ENCODE results near the gene RGPD6.
"Not testable (repeated sequence)": the region's sequence is repeated elsewhere in the genome, so short reads cannot be mapped to it uniquely, and the experiment has no call there.

RGPD6 gene

GRCh38 chr2:110576763-110577416 is at the start of gene RGPD6:
TSS of gene RGPD6 (minus strand) at chr2:110577222. CDS start at chr2:110577024, 198 bp downstream.
- not testable (repeated sequence) for DNase-seq

- DNase-seq = not testable (repeated sequence)
Observed at GRCh38 chr2:110619326-110619939, 42.4 kb upstream of the RGPD6 start.

GRCh38 chr2:110613927-110614326 is 36.9 kb upstream of the RGPD6 start:
- DNase-seq = not testable (repeated sequence)

DNA sequence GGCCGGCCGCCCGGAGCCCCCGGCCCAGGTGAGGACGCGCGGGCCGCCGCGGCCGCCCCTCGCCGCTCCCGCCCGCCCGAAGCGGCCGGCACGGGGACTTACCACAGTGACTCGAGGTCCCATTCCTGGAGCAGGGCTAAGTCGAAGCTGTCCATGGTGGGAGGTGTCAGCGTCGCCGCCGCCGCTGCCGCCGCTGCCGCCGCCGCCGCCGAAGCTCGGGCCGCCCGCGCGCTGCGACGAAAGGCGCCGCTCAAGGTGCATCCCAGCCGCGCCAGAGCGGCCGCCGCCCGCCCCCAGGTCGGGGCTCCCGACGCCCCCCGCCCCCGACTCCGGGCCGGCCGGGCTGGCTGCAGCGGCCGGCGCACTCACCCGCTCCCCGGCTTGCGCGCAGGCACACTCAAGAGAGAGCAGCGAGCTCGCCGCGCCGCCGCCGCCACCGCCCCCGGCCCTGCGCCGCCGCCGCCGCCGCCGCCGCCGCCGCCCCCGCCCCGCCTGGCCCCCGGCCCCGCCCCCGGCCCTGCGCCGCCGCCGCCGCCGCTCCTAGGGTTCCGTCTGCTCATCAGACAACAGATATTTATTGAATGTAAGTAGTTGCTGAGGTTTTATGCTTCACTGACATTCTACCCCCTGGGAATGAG is 33.7 kb upstream of the RGPD6 start:
- DNase-seq = not testable (repeated sequence)

DNA sequence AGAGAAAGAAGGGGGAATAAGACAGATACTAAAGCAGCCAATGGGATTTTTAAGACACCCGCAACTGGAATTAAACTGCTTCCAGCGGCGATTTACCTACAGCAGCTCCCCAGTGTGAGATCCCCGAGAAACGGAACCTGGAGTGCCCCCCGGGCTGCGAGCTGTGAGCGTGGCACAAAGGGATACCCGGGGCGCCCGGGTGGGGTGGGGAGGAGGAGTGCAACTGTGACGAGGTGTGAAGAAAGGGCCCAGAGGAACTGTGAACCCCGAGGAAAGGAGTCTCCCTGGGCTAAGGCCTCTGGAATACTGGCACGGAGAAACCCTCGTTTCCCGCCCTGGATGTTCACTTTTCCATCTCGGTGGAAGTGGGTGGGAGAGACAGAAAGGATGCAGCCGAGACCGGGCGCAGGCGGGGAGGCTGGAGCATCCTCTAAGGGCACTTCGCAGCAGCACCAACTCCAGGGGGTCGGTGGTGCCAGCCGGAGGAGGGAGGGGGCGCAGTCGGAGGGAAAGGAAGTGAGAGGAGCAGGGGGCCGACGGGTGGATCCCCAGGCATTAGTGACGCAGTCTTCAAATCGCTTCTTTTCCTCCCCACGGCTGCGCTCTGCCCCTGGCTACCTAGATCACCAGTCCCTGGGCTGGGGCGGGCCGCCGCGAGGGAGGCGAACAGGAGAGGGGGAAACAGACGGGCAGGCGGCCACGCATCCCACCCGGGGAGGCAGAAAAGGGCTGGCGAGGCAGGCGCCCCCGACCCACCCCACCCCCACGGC is 33.0 kb upstream of the RGPD6 start:
- not testable (repeated sequence) for DNase-seq

- DNase-seq = not testable (repeated sequence)
Observed at GRCh38 chr2:110608788-110609502, 31.9 kb upstream of the RGPD6 start.

GRCh38 chr2:110605057-110605456 is 28.0 kb upstream of the RGPD6 start:
- DNase-seq = not testable (repeated sequence)

DNA sequence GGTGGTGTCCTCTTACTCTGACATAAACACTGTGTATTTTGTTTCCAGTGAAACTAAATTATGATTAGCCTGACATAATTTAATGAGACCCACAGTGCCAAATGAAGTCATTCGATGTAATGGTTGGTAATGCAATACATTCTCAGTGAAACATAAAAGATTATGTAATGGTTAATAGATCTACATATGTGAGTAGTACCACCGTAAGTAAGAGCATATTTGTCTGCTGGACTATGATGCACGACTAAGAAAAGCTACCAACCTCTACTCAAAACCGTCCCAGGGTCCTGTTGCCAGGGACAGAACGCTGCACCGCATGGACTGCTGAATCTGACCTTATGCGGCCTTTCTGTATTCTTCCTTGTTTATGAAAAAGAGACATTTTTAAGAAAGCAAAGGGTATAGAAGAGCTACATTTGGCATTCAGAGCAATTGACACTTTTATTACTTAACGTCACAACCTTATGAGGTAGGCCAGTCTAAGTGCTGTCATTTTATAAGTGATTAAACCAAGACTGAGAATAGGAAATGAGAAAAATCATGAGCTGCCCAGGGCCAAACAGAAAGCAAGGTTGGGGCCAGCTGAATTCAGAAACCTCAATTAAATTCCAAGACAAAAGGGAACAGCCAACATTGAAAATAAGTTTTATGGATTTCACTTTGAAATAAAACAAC is 27.0 kb upstream of the RGPD6 start:
- DNase-seq = not testable (repeated sequence)

DNA sequence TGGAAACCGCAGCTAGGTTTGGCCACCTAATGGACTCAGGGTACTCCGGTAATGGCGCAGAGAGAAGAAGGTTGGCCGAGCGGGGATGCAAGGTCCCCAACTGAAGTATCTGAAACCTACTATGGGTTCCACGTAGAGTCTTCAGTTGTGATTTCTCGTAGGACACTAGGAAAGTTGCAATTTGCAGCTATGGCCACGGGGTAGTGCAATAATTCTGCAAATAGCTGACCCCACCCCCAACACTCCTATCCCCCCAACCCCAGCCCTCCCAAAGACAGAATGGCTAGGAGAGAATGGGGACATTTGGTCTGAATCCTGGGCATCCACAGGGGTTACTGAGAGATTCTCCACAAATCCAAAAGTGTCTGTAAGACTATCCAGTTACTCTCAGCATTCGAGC is 25.1 kb upstream of the RGPD6 start:
- DNase-seq = not testable (repeated sequence)

- DNase-seq = not testable (repeated sequence)
Observed at GRCh38 chr2:110591973-110592372, 15.0 kb upstream of the RGPD6 start.

DNA sequence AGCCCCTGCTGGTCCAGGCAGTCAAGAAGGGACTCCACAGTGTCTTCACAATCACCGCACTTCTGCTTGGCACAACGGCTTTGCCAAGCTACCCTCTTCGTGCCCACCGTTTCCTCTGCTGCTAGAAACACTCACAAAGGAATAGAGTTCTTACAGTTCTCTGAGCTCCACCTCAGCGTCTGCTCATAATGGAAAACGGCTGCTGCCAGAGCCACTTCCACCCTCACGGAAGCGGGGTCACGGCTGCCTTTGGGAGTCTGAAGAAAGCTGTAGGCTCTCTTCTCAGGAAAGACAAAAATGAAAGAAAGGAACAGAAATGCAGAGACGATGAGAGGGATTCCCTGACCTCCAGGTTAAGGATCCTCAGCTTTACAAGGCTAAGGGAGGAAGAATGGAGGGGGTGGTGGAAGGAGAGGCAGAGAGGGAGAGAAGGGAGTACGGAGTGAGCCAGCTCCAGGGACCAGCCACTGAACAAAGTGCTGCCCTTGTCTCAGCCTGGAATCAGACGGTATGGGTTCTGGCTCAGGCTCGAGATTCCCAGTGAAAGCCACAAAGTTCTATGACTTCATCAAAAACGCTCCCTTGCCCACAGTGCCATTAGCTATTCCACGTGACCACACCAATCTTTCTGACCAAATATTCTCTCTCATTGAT is 12.8 kb upstream of the RGPD6 start:
- DNase-seq = not testable (repeated sequence)

DNA sequence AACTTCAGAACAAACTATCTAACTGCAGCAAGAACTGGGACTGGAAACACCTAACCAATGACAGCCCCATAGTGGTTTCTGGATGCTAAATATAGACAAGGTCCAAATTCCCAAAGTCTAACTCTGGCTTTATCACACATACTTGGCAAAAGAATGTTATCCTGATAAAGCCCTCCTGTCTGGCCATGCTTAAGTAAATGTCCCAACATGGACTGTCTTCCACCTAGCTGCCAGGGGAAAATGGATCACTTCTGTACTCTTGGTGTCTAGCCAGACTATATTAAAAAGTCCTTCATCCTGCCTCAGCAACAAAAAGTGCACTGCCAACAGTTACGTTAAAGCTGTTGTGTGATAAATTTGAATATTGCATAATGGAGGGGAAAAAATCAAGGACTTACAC is 11.5 kb upstream of the RGPD6 start:
- DNase-seq = not testable (repeated sequence)

DNA sequence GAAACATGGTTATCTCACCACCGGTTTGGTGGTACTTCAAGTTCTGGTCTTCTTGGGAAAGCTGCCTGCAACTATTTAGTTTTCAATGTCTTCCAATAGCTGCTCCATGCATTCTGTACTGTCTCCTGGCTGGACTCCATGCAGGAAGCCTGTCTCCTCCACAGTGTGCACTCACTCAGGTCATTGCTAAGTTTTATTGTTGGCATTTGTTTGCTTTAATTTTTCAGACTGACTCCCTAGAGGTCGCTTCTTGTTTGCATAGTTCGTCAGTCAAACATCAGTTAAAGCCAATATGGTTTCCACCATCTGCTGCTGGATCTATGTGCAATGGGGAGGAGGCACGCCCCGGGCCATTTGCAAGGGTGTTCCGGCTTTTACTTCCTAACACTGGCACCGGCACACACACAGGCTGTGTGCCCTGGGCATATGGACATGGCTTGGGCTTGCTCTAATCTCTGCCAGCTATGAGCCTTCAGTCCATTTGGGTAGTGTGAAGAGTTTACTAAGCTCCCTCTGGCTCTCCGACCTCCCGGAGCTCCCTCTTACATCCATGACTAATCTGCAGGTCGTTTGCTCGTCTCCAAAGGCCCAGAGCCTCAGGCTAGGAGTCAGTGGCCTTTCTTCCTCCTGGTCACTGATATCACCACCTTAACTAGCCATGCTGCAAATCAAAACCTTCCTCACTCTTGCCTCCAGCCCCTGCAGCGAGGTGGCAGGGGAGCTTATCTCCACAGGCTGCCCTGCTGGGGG is 2.4 kb upstream of the RGPD6 start:
- DNase-seq = not testable (repeated sequence)

GRCh38 chr2:110578429-110578828 is 1.4 kb upstream of the RGPD6 start:
- DNase-seq = not testable (repeated sequence)

- DNase-seq = not testable (repeated sequence)
Observed at GRCh38 chr2:110499755-110500377, 77.2 kb downstream of the RGPD6 start.

GRCh38 chr2:110496027-110496426 is 81.0 kb downstream of the RGPD6 start:
- not testable (repeated sequence) for DNase-seq

- not testable (repeated sequence) for DNase-seq
Observed at GRCh38 chr2:110494488-110494887, 82.5 kb downstream of the RGPD6 start.

- DNase-seq = not testable (repeated sequence)
Observed at GRCh38 chr2:110488991-110489390, 88.0 kb downstream of the RGPD6 start.

DNA sequence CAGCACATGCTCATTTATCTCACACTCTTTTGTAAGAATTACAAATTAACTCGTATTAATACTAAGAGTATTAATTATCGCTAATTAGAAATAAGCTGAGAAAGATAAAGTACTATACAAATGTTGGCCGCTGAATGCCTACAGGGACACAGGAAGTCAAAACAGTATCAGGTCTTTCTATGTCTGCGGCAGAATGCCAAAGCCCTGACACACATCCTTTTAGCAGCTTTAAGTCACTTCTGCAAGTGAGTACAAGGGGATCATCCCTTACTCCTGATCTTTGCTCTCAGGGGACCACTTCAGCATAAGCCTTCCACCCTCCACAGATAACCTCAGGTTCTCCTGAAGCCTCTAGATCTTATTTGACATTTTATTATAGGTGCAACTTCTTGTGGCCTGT is 94.3 kb downstream of the RGPD6 start:
- DNase-seq = not testable (repeated sequence)

- not testable (repeated sequence) for DNase-seq
Observed at GRCh38 chr2:110481200-110481599, 95.8 kb downstream of the RGPD6 start.

Data from RPMI8226 (cell line).